CD4-positive, alpha-beta T cell treated with Interleukin-2 at 100 ng/mL for 4 hours (primary cell): ENCODE results near the gene ELK3.

Source experiments
- DNase-seq: peaks from one replicate; pipeline ENCODE4 v3.0.0-alpha.2; 2020; ENCODE audit warnings: low spot score

The ELK3 gene

DNA sequence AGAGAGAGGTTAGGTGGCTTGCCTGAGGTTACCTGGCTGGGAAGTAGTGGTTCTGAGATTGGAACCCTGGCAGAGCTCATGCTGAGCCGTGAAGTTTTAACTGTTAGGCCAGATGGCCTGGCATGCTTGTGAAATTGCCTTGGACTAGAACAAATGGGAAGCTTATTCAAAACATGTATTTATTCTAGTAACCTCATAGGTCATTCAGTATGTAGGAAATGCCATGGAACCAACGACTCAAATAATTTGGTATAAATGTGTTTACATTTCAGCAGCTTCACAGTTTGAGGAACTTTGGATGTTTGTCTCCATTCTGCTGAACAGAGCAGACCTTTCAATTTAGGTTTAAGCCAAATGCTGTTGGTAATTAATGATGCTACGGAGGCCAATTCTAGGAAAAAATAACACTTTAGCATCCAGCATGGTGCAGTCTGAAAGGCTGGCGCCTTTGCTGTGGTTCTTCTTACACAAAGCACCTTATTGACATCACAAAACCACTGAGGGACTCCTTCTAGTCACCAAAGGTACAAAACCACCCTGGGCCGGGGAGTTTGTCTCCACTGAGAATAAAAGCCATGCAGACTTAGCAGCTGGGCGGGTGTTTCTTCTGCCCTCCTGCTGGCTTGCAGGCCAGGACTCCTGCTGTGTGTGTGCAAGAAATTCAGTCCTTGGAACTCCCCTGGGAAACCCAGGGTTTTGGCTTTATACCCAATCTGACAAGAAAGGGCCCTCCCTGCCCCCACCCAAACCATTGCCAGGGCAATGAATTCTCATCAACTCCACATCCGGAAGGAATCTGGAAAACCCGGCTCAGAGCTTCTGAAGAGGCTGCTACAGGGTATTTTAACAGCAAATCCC, 64.2 kb downstream of the ELK3 start:
- DNase-seq: peak; percentile 48

DNA sequence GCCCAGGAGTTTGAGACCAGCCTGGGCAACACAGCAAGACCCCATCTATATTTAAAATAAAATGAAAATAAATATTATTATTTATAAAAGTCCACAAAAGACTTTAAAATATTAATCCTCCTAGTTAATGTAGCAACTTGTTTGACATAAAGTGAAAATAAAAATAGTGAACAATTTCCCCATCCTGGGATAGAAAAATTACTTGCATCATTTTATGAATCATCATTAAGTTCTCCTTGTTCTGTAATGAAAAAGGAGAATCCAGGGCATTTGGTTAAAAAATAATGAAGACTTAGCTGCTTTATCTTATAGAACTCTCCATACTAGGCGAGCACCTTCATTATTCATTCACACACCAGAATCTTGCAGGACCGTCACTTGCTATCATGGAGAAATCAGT, 66.1 kb downstream of the ELK3 start:
- no peak for DNase-seq

GRCh38 chr12:96260644-96261043, 66.5 kb downstream of the ELK3 start:
- DNase-seq: no peak

DNA sequence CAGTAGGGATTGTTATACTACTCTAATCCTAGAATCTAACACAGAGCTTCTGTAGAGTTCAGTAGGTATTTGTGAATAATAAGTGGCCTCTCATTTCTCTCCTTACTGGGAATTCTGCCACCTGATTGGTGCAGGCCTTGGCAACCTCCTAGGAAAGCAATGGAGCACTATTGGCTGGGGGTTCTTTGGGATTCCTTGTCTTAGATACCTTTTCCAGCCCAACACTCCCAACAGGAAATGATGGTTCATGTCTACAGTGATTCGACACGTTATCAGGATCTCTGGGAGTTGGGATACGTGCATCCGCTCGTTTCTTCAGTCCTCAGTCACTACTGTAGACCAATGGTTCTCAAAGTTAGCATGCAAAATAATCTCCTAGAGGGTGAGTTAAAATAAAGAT, 67.4 kb downstream of the ELK3 start:
- DNase-seq: no peak

- no peak for DNase-seq
Measured at GRCh38 chr12:96263449-96263902, 69.3 kb downstream of the ELK3 start.

DNA sequence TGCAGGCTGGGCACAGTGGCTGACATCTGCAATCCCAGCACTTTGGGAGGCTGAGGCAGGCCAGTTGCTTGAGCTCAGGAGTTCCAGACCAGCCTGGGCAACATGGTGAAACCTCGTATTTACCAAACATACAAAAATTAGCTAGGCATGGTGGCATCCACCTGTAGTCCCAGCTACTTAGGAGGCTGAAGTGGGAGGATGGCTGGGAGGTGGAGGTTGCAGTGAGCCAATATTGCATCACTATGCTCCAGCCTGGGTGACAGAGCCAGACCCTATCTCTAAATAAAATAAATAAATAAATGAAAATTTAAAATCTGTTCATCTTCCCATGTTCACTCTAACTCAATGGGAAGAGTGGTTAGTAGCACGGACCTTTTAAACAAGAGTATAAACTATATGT, 71.2 kb downstream of the ELK3 start:
- no peak for DNase-seq

DNA sequence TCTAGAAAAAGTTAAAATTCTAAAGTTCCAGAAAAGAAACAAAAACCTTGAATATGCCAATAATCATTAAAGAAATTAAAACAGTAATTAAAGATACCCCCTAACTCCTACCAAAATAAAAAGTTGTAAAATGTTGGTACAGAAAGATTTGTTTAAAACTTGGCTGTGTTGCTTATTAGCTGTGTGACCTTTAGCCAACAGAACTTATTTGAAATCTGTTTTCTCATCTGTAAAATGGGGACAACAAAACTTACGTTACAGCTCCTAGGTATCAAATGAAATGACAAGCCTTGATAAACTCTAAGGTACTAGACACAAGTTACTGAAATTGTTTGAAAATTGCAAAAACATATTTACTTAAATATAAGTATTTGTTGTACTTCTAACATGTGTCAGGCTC, 71.7 kb downstream of the ELK3 start:
- no peak for DNase-seq

DNA sequence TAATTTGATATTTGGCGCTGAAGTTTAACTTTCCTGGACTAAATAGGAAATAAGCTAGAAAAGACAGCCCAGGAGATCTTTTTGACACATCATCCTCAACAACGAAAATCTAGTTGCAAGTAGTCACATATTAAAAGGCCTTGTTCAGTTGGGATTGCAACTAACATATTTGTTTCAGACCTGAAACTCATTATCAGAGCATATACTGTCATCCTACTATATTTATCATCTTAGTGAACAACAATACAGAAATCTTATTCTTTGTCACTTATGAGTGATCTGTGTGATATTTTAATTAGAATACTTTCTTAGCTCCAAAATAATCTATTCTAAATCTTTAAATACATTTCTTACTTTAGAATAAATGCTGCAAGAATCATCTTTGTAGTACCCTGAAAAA, 72.1 kb downstream of the ELK3 start:
- no peak for DNase-seq

- DNase-seq: no peak
Measured at GRCh38 chr12:96271469-96272199, 77.5 kb downstream of the ELK3 start.

- DNase-seq: no peak
Measured at GRCh38 chr12:96274331-96274730, 80.2 kb downstream of the ELK3 start.

GRCh38 chr12:96285158-96285557, 91.0 kb downstream of the ELK3 start:
- no peak for DNase-seq

DNA sequence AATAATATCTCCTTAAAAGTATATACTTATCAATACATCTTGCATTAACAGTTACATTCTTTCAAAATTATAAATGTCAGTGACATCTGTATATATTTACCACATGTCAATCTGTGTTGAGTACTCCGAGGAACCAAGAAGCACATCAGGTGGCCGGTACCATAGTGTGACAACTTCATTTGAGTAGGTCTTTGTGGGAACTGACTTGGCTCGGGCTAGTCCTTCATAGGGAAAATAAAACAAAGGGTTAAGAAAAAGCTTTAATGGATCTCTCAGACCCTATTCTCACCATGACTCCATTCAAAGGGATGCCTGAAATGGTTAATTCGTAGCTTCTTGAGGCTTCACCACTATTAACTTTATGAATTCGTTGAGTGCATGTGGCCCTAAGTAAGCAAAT, 94.9 kb downstream of the ELK3 start:
- DNase-seq: no peak

- no peak for DNase-seq
Measured at GRCh38 chr12:96293093-96293492, 98.9 kb downstream of the ELK3 start.

DNA sequence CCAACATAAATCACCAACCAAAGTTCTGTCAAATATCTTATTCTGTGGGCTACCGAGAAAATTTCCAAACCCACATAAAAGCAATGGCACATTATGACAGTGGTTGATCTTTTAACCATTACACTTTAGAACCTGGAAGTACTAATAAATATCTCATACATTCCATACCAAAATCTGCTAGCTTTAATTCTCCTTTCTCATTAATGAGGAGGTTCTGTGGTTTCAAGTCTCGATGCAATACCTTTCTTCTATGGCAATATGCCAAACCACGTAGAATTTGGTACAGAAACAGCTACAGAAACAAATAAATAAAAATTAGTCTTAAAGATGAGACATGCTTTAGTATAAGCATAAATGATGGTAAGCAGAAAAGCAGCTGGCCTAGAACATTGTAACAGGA, 100.7 kb downstream of the ELK3 start:
- peak; percentile 54 for DNase-seq

GRCh38 chr12:96295532-96296160, 101.5 kb downstream of the ELK3 start:
- no peak for DNase-seq

- DNase-seq: no peak
Measured at GRCh38 chr12:96297504-96297903, 103.3 kb downstream of the ELK3 start.

- no peak for DNase-seq
Measured at GRCh38 chr12:96300064-96300463, 105.9 kb downstream of the ELK3 start.

DNA sequence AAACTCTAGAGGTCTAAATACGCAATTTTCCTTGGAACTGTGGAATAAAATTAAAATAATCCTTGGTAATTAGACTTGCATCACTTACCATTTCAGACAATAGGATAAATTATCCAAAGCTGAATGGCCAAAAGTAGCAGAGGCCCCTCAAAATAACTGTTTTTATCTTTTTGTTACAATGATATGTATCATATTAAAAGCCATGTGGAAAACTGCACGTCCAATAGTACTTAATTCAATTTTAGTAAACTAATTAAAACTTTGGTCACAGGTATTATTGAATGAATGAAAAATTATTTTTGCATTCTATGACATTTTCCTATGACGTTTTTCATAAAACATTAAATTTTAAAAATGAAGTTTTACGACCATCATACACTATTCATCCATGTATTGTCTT, 107.6 kb downstream of the ELK3 start:
- DNase-seq: no peak

DNA sequence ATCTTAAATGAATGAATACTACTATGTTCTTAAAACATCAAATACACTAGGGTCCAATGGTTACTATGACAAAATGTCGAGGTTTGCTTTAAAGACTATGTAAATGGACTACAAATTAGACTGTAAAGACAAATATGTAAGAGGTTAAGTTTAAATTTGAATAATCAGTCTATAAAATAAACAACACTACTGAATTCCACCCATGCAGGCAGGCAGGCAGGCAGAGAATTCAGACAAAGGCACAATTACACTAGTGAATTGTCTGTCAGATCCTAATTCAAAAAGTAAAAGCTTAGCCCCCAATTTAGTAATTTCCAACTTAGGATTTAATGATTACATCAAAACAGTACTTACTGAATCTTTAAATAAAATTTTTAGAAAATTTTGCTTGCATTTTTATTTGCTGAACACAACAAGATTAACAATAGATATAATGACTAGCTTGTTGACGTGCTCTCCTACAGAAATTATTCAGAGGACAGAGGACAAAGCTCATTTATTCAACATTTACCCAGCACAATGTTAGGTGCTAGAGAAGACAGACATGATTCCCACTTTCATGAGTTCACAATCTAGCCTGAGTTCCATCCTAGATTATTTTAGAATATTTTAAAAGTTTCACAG, 108.6 kb downstream of the ELK3 start:
- no peak for DNase-seq

GRCh38 chr12:96303653-96304052, 109.5 kb downstream of the ELK3 start:
- no peak for DNase-seq

GRCh38 chr12:96305665-96306064, 111.5 kb downstream of the ELK3 start:
- DNase-seq: no peak

GRCh38 chr12:96308881-96309280, 114.7 kb downstream of the ELK3 start:
- no peak for DNase-seq

DNA sequence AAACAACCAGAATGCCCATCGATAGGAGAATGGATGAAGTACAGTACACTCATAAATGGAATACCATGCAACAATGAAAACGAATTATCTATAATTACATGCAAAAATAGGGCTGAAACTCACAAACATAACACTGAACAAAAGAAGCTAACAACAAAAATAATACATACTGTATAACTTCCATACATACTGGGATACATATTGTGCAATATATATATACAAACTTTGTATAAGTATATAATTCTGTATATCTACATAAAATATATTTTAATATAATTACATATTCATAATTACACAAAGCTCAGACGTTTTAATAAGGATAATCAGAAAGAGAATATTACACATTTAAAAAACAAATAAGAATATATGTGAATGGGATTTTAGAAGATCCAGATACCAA, 115.9 kb downstream of the ELK3 start:
- no peak for DNase-seq
